ENCODE measurements around the gene PICALM.
A peak's percentile ranks its signal among the peaks of the same experiment; 100 is the strongest.

Gene PICALM

GRCh38 chr11:86060544-86060943 is 8.3 kb downstream of the PICALM start:
- Histone ChIP-seq H3K9ac (ENCODE audit: low read length) (no peak overlapping the region), H3K36me3 (ENCODE audit: control insufficient read depth, insufficient read depth, low read length) (no peaks in the 10 kb centered on the region), H3K4me3 (ENCODE audit: low read length) (no peak overlapping the region), H3K4me1 (ENCODE audit: control insufficient read depth, insufficient read depth, low read length) (peaks cover 9% of the 10 kb centered on the region), H3K27ac (ENCODE audit: low read depth, low read length) (no peak overlapping the region), H3K27me3 (ENCODE audit: control insufficient read depth, insufficient read depth, low read length) (no peaks in the 10 kb centered on the region)

DNA sequence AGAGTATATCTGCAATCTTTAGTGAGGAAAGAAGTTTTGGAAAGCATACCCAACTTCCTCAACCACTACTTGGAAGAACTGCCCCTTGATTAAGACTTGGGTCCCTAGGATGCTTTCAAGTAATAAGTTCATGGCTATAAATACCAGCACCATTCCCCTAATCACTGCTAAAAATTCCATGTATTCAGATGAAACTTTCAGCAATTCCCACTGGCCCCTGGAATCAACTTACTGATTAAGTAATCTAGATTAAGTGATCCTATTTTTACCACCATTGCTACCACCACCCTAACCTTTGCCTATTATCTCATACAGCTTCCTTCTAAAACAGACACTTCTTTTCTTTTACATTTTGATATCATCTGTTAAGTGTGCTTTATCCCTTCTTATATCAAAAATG is 10.5 kb downstream of the PICALM start:
- Histone ChIP-seq H3K27me3 (ENCODE audit: control insufficient read depth, insufficient read depth, low read length) (no peaks in the 10 kb centered on the region), H3K27ac (ENCODE audit: low read depth, low read length) (no peak overlapping the region), H3K9ac (ENCODE audit: low read length) (no peak overlapping the region), H3K4me3 (ENCODE audit: low read length) (no peak overlapping the region), H3K36me3 (ENCODE audit: control insufficient read depth, insufficient read depth, low read length) (no peaks in the 10 kb centered on the region), H3K4me1 (ENCODE audit: control insufficient read depth, insufficient read depth, low read length) (peaks cover 11% of the 10 kb centered on the region)

- Histone ChIP-seq H3K27me3 (ENCODE audit: control insufficient read depth, insufficient read depth, low read length) (no peaks in the 10 kb centered on the region), H3K4me3 (ENCODE audit: low read length) (no peak overlapping the region), H3K9ac (ENCODE audit: low read length) (no peak overlapping the region), H3K27ac (ENCODE audit: low read depth, low read length) (no peak overlapping the region), H3K4me1 (ENCODE audit: control insufficient read depth, insufficient read depth, low read length) (peaks cover 11% of the 10 kb centered on the region), H3K36me3 (ENCODE audit: control insufficient read depth, insufficient read depth, low read length) (no peaks in the 10 kb centered on the region)
Observed at GRCh38 chr11:86056351-86056854, 12.5 kb downstream of the PICALM start.

DNA sequence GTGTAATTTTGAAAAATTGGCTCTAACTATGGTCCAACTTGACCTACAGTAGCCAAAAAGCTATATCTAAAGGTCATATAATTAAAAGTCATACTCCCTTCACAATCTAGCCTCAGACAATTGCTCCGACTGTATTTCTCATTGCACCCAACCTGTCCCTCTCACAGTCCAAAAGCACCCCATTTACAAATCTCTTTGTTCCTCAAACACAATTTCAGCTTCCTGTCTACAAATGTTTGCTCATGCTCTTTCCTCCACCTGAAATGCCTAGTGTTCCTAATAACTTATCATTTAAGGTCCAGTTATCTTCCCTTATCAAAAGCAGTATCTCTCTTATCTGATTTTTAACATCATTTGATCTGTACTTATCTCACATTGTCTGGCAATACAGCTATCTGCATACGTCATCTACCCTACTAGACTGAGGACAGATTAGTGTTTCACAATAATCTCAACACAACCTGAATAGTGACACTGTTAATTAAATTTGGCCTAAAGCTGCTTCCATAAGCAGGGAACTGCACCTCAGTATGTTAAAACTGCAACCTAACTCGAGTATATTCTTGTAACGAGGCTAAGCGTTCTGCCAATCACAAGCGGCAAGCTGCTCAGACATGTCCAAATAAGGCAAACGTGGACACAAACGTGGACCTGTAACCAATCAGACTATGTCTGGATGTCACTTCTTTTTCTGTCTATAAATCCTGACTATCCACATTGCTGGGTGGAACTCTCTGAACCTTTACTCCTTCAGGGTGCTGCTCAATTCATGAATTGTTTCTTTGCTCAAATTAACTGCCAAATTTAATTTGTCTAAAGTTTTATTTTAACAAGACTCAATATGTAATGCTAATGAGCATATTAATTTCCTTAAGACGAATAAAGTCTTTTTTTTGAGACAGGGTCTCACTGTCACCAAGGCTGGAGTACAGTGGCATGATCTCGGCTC is 15.9 kb downstream of the PICALM start:
- Histone ChIP-seq H3K36me3 (ENCODE audit: control insufficient read depth, insufficient read depth, low read length) (no peaks in the 10 kb centered on the region), H3K27me3 (ENCODE audit: control insufficient read depth, insufficient read depth, low read length) (no peaks in the 10 kb centered on the region), H3K4me3 (ENCODE audit: low read length) (no peak overlapping the region), H3K27ac (ENCODE audit: low read depth, low read length) (no peak overlapping the region), H3K9ac (ENCODE audit: low read length) (no peak overlapping the region), H3K4me1 (ENCODE audit: control insufficient read depth, insufficient read depth, low read length) (peaks cover 7% of the 10 kb centered on the region)

DNA sequence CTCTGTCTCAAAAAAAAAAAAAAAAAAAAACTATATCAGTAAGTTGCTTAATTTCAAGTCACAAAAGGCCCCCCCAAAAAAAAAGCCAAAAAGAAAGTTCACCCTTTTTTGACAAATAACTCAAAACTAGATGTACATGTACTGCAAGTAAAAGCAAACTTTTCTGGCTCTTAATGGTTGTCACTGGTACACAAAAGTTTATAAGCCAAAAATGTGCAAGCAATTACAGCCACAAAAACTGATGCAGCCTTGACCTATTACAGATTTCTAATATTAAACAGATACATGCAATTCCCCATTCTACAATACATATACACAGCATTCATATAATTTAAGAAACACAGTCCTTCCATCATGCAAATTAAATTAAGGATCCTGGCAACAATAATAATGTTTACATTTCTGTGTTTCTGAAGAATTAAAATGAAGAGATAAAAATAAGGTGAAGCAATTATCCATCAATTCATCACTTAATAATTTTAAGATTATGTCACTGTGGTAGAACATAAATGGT is 18.6 kb downstream of the PICALM start:
- no peak overlapping the region for H3K4me3 ChIP-seq (ENCODE audit: low read length)
- no peak overlapping the region for H3K27ac ChIP-seq (ENCODE audit: low read depth, low read length)
- peaks cover 10% of the 10 kb centered on the region for H3K4me1 ChIP-seq (ENCODE audit: control insufficient read depth, insufficient read depth, low read length)
- H3K36me3 ChIP-seq (ENCODE audit: control insufficient read depth, insufficient read depth, low read length) = no peaks in the 10 kb centered on the region
- no peaks in the 10 kb centered on the region for H3K27me3 ChIP-seq (ENCODE audit: control insufficient read depth, insufficient read depth, low read length)
- no peak overlapping the region for H3K9ac ChIP-seq (ENCODE audit: low read length)

DNA sequence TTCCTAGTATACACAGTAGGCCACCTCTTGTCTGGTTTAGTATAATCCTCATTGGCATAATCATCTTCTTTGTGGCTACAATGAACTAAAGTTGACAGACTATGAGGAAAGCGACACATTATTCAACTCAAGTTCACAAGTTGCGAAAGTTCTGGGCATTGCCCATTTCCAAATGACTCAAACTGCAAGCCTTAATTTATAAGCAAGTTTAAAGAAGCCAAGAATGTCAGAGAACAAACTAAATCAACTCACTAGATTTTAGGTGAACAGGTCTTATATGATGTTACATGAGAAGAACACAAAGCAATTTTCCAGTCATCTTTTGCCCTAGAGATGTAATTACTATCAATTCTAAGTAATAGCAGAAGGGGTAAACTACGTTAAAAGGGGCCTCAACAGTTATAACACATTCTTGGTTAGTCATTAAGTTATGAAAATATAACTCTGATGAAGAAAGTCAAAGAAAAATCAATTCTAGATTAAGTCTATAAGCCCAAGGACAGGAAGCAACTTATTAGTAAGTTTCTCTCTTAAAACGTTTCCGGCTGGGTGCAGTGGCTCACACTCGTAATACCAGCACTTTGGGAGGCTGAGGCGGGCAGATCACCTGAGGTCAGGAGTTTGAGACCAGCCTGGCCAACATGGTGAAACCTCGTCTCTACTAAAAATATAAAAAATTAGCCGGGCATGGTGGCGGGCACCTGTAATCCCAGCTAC is 21.5 kb downstream of the PICALM start:
- Histone ChIP-seq H3K4me1 (ENCODE audit: control insufficient read depth, insufficient read depth, low read length) (peaks cover 14% of the 10 kb centered on the region), H3K27me3 (ENCODE audit: control insufficient read depth, insufficient read depth, low read length) (no peaks in the 10 kb centered on the region), H3K9ac (ENCODE audit: low read length) (no peak overlapping the region), H3K4me3 (ENCODE audit: low read length) (no peak overlapping the region), H3K36me3 (ENCODE audit: control insufficient read depth, insufficient read depth, low read length) (no peaks in the 10 kb centered on the region), H3K27ac (ENCODE audit: low read depth, low read length) (no peak overlapping the region)

DNA sequence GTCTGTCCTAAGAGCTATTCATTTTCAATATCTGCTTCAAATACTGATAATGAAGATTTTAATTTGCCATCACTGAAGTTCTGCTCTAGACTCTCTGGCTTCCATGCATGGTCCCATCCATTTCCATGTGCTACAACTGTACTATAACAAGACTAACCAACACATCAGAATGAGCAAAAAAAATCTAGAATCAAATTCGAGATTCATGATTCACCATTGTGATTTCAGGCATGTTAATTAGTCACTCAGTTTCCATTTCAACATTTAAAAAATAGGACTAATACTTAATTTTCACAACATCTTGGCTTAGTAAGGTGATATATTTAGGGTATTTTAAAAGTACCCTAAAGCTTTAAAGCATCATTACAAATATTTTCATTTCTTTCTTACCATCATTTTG is 22.8 kb downstream of the PICALM start:
- no peak overlapping the region for H3K9ac ChIP-seq (ENCODE audit: low read length)
- no peaks in the 10 kb centered on the region for H3K36me3 ChIP-seq (ENCODE audit: control insufficient read depth, insufficient read depth, low read length)
- no peaks in the 10 kb centered on the region for H3K27me3 ChIP-seq (ENCODE audit: control insufficient read depth, insufficient read depth, low read length)
- no peak overlapping the region for H3K27ac ChIP-seq (ENCODE audit: low read depth, low read length)
- peaks cover 19% of the 10 kb centered on the region for H3K4me1 ChIP-seq (ENCODE audit: control insufficient read depth, insufficient read depth, low read length)
- H3K4me3 ChIP-seq (ENCODE audit: low read length) = no peak overlapping the region

GRCh38 chr11:86043765-86044503 is 24.9 kb downstream of the PICALM start:
- Histone ChIP-seq H3K4me3 (ENCODE audit: low read length) (no peak overlapping the region), H3K9ac (ENCODE audit: low read length) (no peak overlapping the region), H3K36me3 (ENCODE audit: control insufficient read depth, insufficient read depth, low read length) (no peaks in the 10 kb centered on the region), H3K4me1 (ENCODE audit: control insufficient read depth, insufficient read depth, low read length) (peaks cover 22% of the 10 kb centered on the region), H3K27ac (ENCODE audit: low read depth, low read length) (peak overlapping the region; percentile 27), H3K27me3 (ENCODE audit: control insufficient read depth, insufficient read depth, low read length) (no peaks in the 10 kb centered on the region)

GRCh38 chr11:86041975-86042378 is 26.9 kb downstream of the PICALM start:
- no peaks in the 10 kb centered on the region for H3K36me3 ChIP-seq (ENCODE audit: control insufficient read depth, insufficient read depth, low read length)
- peaks cover 21% of the 10 kb centered on the region for H3K4me1 ChIP-seq (ENCODE audit: control insufficient read depth, insufficient read depth, low read length)
- no peak overlapping the region for H3K4me3 ChIP-seq (ENCODE audit: low read length)
- H3K27ac ChIP-seq (ENCODE audit: low read depth, low read length) = peak overlapping the region; percentile 36
- H3K27me3 ChIP-seq (ENCODE audit: control insufficient read depth, insufficient read depth, low read length) = no peaks in the 10 kb centered on the region
- H3K9ac ChIP-seq (ENCODE audit: low read length) = no peak overlapping the region

- Histone ChIP-seq H3K4me3 (ENCODE audit: low read length) (no peak overlapping the region), H3K27me3 (ENCODE audit: control insufficient read depth, insufficient read depth, low read length) (no peaks in the 10 kb centered on the region), H3K36me3 (ENCODE audit: control insufficient read depth, insufficient read depth, low read length) (no peaks in the 10 kb centered on the region), H3K4me1 (ENCODE audit: control insufficient read depth, insufficient read depth, low read length) (peaks cover 19% of the 10 kb centered on the region), H3K27ac (ENCODE audit: low read depth, low read length) (peak overlapping the region; percentile 36), H3K9ac (ENCODE audit: low read length) (no peak overlapping the region)
Observed at GRCh38 chr11:86040919-86041850, 27.7 kb downstream of the PICALM start.

DNA sequence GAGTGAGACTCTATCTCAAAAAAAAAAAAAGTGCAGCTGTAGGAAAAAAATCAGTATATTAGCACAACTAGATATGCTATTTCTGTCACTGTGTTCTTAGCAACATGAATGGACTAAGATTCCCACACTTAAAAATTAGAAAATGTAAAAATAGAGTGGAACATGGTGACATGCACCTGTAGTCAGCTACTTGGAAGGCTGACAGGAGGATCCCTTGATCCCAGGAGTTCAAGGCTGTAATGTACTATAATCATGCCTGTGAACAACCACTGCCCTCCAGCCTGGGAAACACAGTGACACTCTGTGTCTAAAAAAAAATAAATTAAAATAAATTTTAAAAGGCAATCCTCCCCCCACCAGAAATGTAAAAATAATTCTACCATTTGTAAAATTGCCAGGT is 29.8 kb downstream of the PICALM start:
- H3K36me3 ChIP-seq (ENCODE audit: control insufficient read depth, insufficient read depth, low read length) = no peaks in the 10 kb centered on the region
- no peak overlapping the region for H3K27ac ChIP-seq (ENCODE audit: low read depth, low read length)
- H3K27me3 ChIP-seq (ENCODE audit: control insufficient read depth, insufficient read depth, low read length) = no peaks in the 10 kb centered on the region
- H3K4me1 ChIP-seq (ENCODE audit: control insufficient read depth, insufficient read depth, low read length) = peaks cover 19% of the 10 kb centered on the region
- no peak overlapping the region for H3K9ac ChIP-seq (ENCODE audit: low read length)
- no peak overlapping the region for H3K4me3 ChIP-seq (ENCODE audit: low read length)
